Kidney (tissue), 14 donors: Measurements from ENCODE around the gene IGF1. TPM values are rescaled to one million over a fixed set of nuclear protein-coding genes. Genes with fewer than 3 reads are reported as not detected.

Experiments
- DNase-seq, 5 donors: peaks; one replicate each; pipeline ENCODE4 v3.0.0-alpha.2; 2013 to 2020
- FAIRE-seq: peaks from 2 replicates; lab custom pipeline; 2012; peaks lifted over from hg19 to GRCh38; lab: Jason Lieb, UNC
- H3K27ac ChIP-seq, 2 donors: one replicate each; pipeline ENCODE4 v1.7.0; 2013; ENCODE audit warnings: low read depth in 2 of 2, low read length in 2 of 2, inconsistent platforms in 1 of 2
- H3K27me3 ChIP-seq: one replicate; pipeline ENCODE4 v1.7.1; 2013; ENCODE audit warnings: low read length, inconsistent platforms; ENCODE audit not compliant: control insufficient read depth, insufficient read depth
- H3K36me3 ChIP-seq, 3 donors: one replicate each; pipeline versions ENCODE4 v1.7.0 to v1.7.1; 2013; ENCODE audit warnings: low read length in 3 of 3, control low read depth in 1 of 3, inconsistent platforms in 1 of 3; ENCODE audit not compliant: insufficient read depth in 3 of 3, control insufficient read depth in 2 of 3
- H3K4me1 ChIP-seq, 3 donors: one replicate each; pipeline versions ENCODE4 v1.7.0 to v1.7.1; 2013; ENCODE audit warnings: low read length in 3 of 3, inconsistent platforms in 1 of 3, low read depth in 1 of 3; ENCODE audit not compliant: control insufficient read depth in 2 of 3, insufficient read depth in 2 of 3
- H3K4me3 ChIP-seq, 3 donors: one replicate each; pipeline versions ENCODE4 v1.7.0 to v1.8.1; 2013; ENCODE audit warnings: low read length in 3 of 3, control low read depth in 1 of 3, inconsistent platforms in 1 of 3
- H3K9ac ChIP-seq, 3 donors: one replicate each; pipeline versions ENCODE4 v1.7.0 to v1.7.1; 2013; ENCODE audit warnings: low read length in 3 of 3, control low read depth in 1 of 3, inconsistent platforms in 1 of 3
- H3K9me3 ChIP-seq, 3 donors: one replicate each; pipeline versions ENCODE4 v1.7.0 to v1.7.1; 2013; ENCODE audit warnings: low read length in 3 of 3, control low read depth in 1 of 3, inconsistent platforms in 1 of 3; ENCODE audit not compliant: control insufficient read depth in 2 of 3, insufficient read depth in 1 of 3
- intact Hi-C: fragments of 100-400 bp; cut with DNase I; formaldehyde crosslinking; loops from one replicate; pipeline ENCODE4 v1.11.1; 2022
- polyA plus RNA-seq: library from polyadenylated mRNA; stranded (reverse); fragments of 350-450 nt; fragmentation: Illumina TruSeq; extraction: RNeasy Lipid Tissue Mini Kit (QIAGEN cat#74804); gene quantifications from one replicate; pipeline ENCODE4 v1.2.3, GENCODE V29; 2014; ENCODE audit warnings: low read depth, low replicate concordance; ENCODE audit not compliant: insufficient read depth
- total RNA-seq: library from RNA; stranded (reverse); fragmentation: NEBNext Ultra II Directional; extraction: Animal tissue kit (Norgen Biotek cat#: 25700); gene quantifications from one replicate; pipeline ENCODE4 v1.2.1, GENCODE V29; 2021
- TF ChIP-seq, protein P1 (sequence below): IDR thresholded peaks from 3 replicates; pipeline ENCODE4 v1.5.1; 2012; ENCODE audit warnings: mild to moderate bottlenecking, moderate library complexity, borderline replicate concordance; ENCODE audit not compliant: insufficient read depth; ENCODE audit errors: extremely low read depth
- donor health status: control.
- donor health status: control.
- donor health status: control.
- donor health status: control.
- donor health status: control.
- donor health status: DM: yes; HTN: yes; CAD: no.
- donor health status: Normal renal cell carcinoma (clear cell type).

The IGF1 gene
- total and polyA plus RNA-seq, 2 donors from 2014 or later = 0.71 to 7.2 TPM

DNA sequence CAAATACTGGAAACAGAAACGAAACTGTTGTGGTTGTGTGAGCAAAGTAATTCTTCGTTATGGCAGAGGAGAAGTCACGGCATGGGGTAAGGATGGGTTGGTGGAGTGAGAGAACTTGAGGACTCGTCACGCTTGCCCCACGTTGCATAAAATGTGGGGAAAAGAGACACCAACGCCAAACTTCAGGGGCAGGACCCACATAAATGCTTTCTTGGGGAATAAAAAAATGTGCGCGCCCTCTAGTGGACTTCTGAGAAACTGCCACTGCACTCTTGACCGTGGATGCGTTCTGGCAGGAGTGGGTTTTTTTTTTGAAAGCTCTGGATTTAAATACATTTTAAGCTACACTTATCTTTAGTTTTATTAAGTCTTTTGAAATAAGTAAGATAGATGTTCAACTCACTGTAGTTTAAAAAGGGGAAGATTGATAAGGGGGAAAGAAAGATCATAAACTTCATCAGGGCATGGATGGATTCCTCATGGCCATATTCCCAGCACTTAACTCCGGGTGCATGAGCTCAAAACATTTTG is 4.1 kb upstream of the IGF1 start:
- Histone ChIP-seq H3K36me3 (no peaks in the 10 kb centered on the region), H3K4me3 (peak overlapping the region; percentile 21 to 61 (median 28)), H3K4me1 (peaks cover 0 to 6% (median 0%) of the 10 kb centered on the region in 3 donors), H3K9me3 (no peaks in the 10 kb centered on the region), H3K27me3 (no peaks in the 10 kb centered on the region), H3K27ac (no peak overlapping the region), H3K9ac (no peak overlapping the region)
- peak; percentile 28 to 74 (median 41) for DNase-seq
- TF ChIP-seq, protein P1, sequence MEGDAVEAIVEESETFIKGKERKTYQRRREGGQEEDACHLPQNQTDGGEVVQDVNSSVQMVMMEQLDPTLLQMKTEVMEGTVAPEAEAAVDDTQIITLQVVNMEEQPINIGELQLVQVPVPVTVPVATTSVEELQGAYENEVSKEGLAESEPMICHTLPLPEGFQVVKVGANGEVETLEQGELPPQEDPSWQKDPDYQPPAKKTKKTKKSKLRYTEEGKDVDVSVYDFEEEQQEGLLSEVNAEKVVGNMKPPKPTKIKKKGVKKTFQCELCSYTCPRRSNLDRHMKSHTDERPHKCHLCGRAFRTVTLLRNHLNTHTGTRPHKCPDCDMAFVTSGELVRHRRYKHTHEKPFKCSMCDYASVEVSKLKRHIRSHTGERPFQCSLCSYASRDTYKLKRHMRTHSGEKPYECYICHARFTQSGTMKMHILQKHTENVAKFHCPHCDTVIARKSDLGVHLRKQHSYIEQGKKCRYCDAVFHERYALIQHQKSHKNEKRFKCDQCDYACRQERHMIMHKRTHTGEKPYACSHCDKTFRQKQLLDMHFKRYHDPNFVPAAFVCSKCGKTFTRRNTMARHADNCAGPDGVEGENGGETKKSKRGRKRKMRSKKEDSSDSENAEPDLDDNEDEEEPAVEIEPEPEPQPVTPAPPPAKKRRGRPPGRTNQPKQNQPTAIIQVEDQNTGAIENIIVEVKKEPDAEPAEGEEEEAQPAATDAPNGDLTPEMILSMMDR = peak; percentile 86
- intact Hi-C loops = no loop called here
- no peak for FAIRE-seq

GRCh38 chr12:102484017-102484416 is 3.7 kb upstream of the IGF1 start:
- intact Hi-C loops = no loop called here
- Histone ChIP-seq H3K9ac (no peak overlapping the region), H3K27ac (no peak overlapping the region), H3K4me1 (peaks cover 0 to 8% (median under 1%) of the 10 kb centered on the region in 3 donors), H3K9me3 (no peaks in the 10 kb centered on the region), H3K36me3 (no peaks in the 10 kb centered on the region), H3K27me3 (no peaks in the 10 kb centered on the region), H3K4me3 (peak overlapping the region in 2 of 3 donors; percentile 28 to 61)
- FAIRE-seq (no peak), DNase-seq (no peak)
- TF ChIP-seq, protein P1 = no peak

GRCh38 chr12:102483466-102483865 is 3.1 kb upstream of the IGF1 start:
- no peaks in the 10 kb centered on the region for H3K36me3 ChIP-seq
- H3K9ac ChIP-seq = no peak overlapping the region
- TF ChIP-seq, protein P1 = no peak
- DNase-seq (no peak), FAIRE-seq (no peak)
- no peak overlapping the region for H3K27ac ChIP-seq
- H3K4me3 ChIP-seq = no peak overlapping the region
- H3K4me1 ChIP-seq = peaks cover 4 to 9% (median 5%) of the 10 kb centered on the region in 3 donors
- intact Hi-C loops = no loop called here
- H3K27me3 ChIP-seq = no peaks in the 10 kb centered on the region
- no peaks in the 10 kb centered on the region for H3K9me3 ChIP-seq
